ENCODE data around the gene MLNR.

Gene MLNR

DNA sequence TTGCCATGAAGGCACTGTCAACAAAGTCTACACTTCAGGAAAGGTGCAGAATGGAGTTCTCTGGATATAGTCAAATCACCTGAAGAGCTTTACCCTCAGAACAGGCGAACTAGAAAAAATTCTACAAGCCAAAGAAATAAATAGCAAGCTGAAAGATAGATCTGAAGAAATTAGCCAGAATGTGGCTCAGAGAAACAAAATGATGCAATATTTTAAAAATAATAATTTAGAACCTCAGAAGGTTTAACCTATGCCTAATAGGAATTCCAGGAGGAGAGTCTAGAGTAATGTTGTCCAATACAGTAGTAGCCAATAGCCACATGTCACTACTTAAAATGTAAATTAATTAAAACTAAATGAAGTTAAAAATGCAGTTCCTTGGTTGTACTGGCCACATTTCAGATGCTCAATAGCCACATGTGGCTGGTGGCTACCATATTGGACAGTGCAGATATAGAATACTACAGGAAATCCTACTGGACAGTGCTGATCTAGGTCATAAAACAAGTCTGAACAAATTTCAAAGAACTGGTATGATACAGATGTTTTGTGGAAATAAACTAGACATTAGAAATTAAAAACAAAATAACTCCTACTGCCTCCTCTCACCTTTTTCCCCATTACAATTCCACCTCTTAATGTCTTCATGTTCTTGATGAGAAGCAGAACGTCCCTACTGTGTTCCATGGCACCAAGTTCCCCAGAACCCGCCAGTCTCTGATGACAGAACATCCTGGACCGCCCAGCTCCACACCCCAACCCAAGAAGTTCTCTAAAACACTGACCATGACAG is 26.9 kb downstream of the MLNR start:
- no peak for TF ChIP-seq POLR2A (IDR thresholded peaks at IDR 0.05; ENCODE audit: low read depth, low read length)
- no peak for DNase-seq (ENCODE audit: insufficient read length, low spot score)
- no peak for FAIRE-seq

DNA sequence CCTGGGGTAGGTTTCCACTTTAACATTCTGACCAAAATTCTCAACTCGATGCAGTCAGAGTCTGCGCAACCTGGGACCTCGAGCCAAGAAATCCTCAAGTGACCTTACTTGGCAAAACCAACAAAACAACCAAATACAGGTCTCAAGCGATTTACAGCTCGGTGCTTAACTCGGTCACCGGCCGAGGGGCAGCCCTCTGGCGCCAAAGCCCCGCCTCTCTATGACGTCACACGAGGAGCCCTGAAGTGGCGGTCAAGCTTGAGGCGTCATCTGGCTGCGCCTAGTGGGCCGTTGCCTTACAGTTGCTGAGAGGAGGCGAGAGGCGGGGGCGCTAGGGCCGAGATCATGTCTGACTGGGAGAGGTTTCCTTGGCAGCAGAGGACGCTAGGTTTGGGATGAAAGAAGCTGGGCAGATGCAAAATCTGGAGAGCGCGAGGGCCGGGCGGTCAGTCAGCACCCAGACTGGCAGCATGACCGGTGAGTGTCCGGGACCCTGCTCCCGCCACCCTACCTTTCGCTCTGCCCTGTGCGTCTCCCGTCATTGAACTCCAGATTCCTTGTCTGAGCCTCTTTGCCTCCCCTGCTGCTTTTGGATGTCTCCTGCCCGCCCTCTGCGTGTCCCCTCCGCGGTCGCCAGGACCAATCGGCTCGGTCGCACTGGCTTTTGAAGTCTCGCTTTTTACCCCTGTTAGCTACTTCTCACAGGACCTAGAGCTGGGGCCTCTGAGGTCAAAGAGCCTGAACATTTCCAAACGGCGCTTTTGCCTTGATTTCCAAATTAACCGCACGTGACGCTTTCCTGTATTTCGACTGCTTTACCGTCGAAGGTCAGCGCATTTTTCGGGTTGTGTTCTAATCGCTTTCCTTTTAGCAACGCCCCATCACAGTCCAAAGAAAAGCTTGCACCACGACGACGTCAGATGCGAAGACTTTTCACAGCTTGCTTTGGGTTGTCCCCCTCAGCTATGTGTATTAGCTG is 27.8 kb downstream of the MLNR start, which contains the start of gene CDADC1:
CDADC1 (plus strand) TSS at position 283 of the 979 bp plus-strand sequence; CDS start at position 396, 113 bp downstream.
- peak; percentile 78; the same call in 1 of the 2 replicates for TF ChIP-seq POLR2A (IDR thresholded peaks at IDR 0.05; ENCODE audit: low read depth, low read length)
- peak; percentile 72 for DNase-seq (ENCODE audit: insufficient read length, low spot score)
- peak; percentile 93 for FAIRE-seq

DNA sequence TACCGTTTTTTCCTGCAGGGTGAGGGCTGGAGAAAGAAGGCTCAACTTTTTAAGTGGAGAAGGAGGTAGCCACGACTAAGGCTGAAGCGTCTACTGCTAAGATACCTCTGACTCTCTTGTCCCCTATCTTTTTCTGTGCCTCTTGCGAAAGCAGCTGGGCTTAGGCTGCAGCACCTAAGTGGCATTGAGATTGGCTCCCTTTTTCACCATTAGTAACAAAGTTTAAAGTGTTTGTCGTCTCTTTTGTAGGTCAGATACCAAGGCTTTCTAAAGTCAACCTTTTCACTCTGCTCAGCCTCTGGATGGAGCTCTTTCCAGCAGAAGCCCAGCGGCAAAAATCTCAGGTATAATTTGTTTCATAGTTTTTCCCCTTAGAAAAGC is 28.5 kb downstream of the MLNR start:
- no peak for TF ChIP-seq POLR2A (IDR thresholded peaks at IDR 0.05; ENCODE audit: low read depth, low read length)
- FAIRE-seq (no peak), DNase-seq (ENCODE audit: insufficient read length, low spot score) (no peak)

DNA sequence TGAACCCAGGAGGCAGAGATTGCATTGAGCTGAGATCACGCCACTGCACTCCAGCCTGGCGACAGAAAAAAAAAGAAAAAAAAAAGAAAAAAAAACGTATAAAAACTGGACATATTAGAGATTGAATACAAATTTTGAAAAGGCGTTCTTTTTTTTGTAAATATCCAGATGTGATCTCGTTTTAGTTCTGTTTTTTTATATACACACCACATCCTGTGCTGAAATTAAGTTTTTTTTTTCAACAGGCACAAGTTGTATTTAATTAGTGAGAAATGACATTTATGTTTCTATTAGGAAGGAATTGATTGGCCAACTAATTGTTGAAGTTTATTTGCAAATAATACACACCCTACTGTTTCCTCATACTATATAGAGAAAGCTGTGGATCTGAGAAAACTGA is 31.2 kb downstream of the MLNR start:
- FAIRE-seq, result no peak
- no peak for TF ChIP-seq POLR2A (IDR thresholded peaks at IDR 0.05; ENCODE audit: low read depth, low read length)
- no peak for DNase-seq (ENCODE audit: insufficient read length, low spot score)

DNA sequence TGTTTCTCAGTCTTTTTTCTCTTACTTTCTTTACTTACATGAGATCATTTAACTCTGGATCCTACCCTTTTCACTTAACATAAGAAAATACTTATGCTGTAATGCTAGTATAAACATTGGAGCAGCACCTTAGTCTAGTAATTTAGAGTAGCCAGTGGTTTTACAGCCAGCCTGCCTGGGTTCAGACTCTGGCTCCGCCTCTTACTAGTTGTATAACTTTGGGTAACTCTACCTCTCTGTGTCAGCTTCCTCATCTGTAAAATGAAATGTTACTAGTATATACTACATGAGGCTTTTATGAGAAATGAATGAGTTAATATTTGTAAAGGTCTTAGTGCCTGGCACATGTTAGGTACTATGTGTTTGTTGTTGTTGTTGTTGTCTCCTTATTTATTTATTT is 33.2 kb downstream of the MLNR start:
- FAIRE-seq, result no peak
- TF ChIP-seq POLR2A (IDR thresholded peaks at IDR 0.05; ENCODE audit: low read depth, low read length), result no peak
- no peak for DNase-seq (ENCODE audit: insufficient read length, low spot score)

DNA sequence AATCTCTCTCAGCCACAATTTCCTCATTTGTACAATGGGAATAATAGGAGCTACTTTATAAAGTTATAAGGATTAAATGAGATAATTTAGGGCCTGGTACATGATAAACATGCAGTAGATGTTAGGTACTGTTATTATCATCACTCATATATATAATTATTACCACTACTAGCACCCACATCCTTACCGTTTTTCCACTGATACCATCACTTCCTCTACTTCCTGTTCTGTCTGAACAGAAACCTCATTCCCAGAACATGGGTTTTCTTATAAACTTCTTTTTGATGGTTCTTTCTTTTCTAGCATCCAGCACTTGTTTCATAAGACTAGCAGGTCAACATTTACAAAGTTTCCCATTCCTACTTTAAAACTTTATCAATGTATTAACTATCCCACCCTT is 33.9 kb downstream of the MLNR start:
- no peak for FAIRE-seq
- no peak for DNase-seq (ENCODE audit: insufficient read length, low spot score)
- TF ChIP-seq POLR2A (IDR thresholded peaks at IDR 0.05; ENCODE audit: low read depth, low read length), result no peak

DNA sequence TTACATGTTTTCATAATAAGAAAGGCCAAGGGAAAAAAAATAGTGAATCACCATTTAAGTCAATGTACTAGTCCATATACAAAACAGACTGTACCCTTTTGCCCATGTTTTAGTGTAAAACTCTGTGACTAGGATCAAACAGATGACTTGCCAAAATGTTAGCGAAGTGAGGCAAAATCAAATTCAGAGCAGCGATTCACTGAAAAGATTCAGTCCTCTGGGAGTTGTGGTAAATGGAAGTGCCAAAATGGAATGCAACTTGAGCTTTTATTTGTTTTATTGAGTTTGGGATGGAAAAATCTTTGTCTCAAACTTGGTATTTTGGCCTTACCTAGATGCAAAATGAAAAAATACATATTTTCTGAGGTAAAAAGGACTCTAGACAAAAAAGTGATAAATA is 36.7 kb downstream of the MLNR start:
- FAIRE-seq (no peak), DNase-seq (ENCODE audit: insufficient read length, low spot score) (no peak)
- no peak for TF ChIP-seq POLR2A (IDR thresholded peaks at IDR 0.05; ENCODE audit: low read depth, low read length)

DNA sequence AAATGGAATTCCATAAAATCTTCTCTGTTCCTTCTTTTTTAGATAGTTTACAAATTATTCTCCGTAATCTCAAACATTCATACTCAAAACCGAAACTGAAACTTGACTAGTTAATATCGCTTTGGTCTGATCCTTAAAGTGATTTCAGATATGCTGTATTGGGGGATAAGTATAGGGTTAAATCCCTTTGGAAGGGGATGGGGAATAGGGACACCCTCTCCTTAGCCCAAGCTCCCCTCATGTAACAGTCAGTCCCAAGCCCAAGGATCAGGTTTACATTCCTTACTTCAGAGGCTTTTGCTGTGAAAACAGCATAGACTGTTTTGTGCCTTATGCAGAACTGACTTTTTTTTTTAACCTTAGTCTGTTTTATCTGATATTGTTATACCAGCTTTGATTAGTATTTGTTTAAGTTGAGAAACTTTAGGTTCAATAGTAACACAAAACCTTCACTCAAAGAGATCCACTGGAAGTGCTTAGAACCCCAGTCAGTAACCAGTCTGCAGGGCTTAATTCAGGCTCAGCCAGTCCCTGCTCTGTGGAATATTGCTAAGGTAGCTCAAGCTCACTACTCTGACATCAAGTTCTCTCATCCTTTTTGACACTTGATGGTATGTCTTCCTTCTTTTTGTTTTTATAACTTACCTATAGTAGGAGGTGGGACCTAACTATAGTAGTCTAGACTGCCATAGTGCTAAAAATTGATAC is 38.1 kb downstream of the MLNR start:
- TF ChIP-seq POLR2A (IDR thresholded peaks at IDR 0.05; ENCODE audit: low read depth, low read length), result no peak
- no peak for DNase-seq (ENCODE audit: insufficient read length, low spot score)
- FAIRE-seq, result no peak

DNA sequence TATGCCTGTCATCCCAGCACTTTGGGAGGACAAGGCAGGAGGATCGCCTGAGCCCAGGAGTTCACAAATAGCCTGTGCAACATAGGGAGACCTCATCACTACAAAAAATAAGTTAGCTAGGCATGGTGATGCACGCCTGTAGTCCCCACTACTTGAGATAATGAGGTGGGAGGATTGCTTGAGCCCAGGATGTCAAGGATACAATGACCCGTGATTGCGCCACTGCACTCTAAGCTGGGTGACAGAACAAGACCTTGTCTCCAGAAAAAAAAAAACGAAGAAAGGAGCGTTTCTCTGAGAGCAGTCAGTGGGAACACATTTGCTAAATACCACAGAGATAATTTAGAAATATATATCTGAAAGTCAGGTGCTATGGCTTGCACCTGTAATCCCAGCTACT is 39.4 kb downstream of the MLNR start:
- DNase-seq (ENCODE audit: insufficient read length, low spot score) (no peak), FAIRE-seq (no peak)
- TF ChIP-seq POLR2A (IDR thresholded peaks at IDR 0.05; ENCODE audit: low read depth, low read length), result no peak

DNA sequence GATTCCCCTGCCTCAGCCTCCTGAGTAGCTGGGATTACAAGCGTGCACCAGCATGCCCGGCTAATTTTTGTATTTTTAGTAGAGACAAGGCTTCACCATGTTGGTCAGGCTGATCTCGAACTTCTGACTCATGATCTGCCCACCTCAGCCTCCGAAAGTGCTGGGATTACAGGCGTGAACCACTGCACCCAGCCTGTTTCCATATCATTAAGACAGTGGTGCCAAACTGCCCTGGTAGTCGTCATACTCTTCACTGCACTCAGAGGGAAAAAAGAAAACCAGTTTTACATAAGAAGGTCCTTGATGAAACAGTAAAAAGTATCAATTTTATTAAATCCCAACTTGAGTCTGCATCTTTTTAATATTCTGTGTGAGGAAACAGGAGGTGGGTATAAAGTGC is 42.5 kb downstream of the MLNR start:
- DNase-seq (ENCODE audit: insufficient read length, low spot score) (no peak), FAIRE-seq (no peak)
- no peak for TF ChIP-seq POLR2A (IDR thresholded peaks at IDR 0.05; ENCODE audit: low read depth, low read length)

DNA sequence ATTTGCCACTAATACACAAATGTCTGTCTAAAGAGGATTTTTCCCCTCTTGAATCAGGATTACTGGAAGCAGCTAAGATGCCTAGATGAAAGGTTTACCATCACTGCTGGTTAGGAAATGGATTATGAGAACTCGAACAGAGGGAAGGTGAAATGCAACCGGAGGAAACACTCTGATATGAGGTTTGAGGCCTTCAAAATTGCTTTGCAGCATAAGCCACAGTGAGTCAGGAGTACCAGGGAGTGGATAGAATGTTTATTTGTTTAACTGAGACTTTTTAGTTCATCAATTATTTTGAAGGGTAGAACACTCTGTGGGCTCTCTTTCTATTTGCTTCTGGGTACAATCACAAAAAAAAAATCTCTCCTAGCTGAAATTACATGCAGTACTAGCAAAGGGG is 45.7 kb downstream of the MLNR start:
- no peak for DNase-seq (ENCODE audit: insufficient read length, low spot score)
- no peak for FAIRE-seq

DNA sequence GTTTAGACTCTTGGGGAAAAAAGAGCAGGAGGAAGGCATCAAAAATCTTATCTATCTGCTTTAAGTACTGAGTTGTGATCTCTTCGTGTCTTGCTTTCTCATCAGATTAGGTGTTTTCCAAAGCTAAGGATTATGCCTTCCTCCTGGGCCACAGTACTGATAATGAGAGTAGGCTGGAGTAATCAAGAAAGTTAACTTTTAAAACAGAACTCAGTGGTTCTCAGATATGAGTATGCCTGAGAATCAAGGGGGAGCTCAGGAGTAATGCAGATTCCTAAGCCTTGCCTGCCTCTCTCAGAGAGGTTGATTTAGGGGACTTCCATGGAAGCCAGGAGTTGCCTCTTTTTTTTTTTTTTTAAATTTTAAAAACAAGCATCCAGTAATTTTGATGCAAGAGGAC is 51.1 kb downstream of the MLNR start:
- TF ChIP-seq POLR2A (IDR thresholded peaks at IDR 0.05; ENCODE audit: low read depth, low read length), result no peak
- FAIRE-seq (no peak), DNase-seq (ENCODE audit: insufficient read length, low spot score) (no peak)

More for the DNA sequence above, 45.7 kb downstream of the MLNR start:
- TF ChIP-seq POLR2A (IDR thresholded peaks at IDR 0.05; ENCODE audit: low read depth, low read length), result no peak

Measured in H54 (cell line).